ENCODE data around the gene UGT2A2.

Gene UGT2A2

GRCh38 chr4:69576251-69576877 is 63.1 kb downstream of the UGT2A2 start:
- no peak for DNase-seq (ENCODE audit: low spot score)

GRCh38 chr4:69568787-69569186 is 70.7 kb downstream of the UGT2A2 start:
- no peak for DNase-seq (ENCODE audit: low spot score)

GRCh38 chr4:69563424-69563823 is 76.0 kb downstream of the UGT2A2 start:
- no peak for DNase-seq (ENCODE audit: low spot score)

GRCh38 chr4:69549651-69550050 is 89.8 kb downstream of the UGT2A2 start:
- no peak for DNase-seq (ENCODE audit: low spot score)

GRCh38 chr4:69546134-69546765 is 93.2 kb downstream of the UGT2A2 start:
- DNase-seq (ENCODE audit: low spot score) = no peak
